Mucosa of descending colon (tissue), 3 donors: Measurements from ENCODE around the gene EIF4E1B. TPM values are rescaled to one million over a fixed set of nuclear protein-coding genes. Genes with fewer than 3 reads are reported as not detected.

ENCODE experiments used
- ATAC-seq: fragments of 200-7000 bp; cut with Tn5 transposase; one replicate; pipeline ENCODE4 v1.9.1; 2020; ENCODE audit warnings: mild to moderate bottlenecking, moderate library complexity
- DNase-seq, 3 donors: peaks; one replicate each; pipeline ENCODE4 v3.0.0-alpha.2; 2020
- H3K36me3 ChIP-seq: fragments of 200-600 bp; one replicate; pipeline ENCODE4 v1.8.0; 2021; ENCODE audit warnings: low read depth, mild to moderate bottlenecking
- H3K4me1 ChIP-seq: fragments of 200-600 bp; one replicate; pipeline ENCODE4 v1.8.0; 2021; ENCODE audit warnings: low read depth, mild to moderate bottlenecking
- H3K4me3 ChIP-seq: fragments of 200-600 bp; one replicate; pipeline ENCODE4 v1.8.0; 2021; ENCODE audit warnings: mild to moderate bottlenecking
- H3K9me3 ChIP-seq: fragments of 200-600 bp; one replicate; pipeline ENCODE4 v1.8.0; 2021; ENCODE audit warnings: mild to moderate bottlenecking
- intact Hi-C, 2 donors: fragments of 100-400 bp; cut with DNase I in 1 of 2; cut with micrococcal nuclease in 1 of 2; formaldehyde crosslinking; loops; one replicate each; pipeline versions ENCODE4 v1.11.0 to v1.11.1; 2022; cut with DNase I, micrococcal nuclease
- total RNA-seq, 3 donors: library from RNA; stranded (reverse); fragmentation: NEBNext Ultra II Directional in 2 of 3; extraction: Animal tissue kit (Norgen Biotek cat#: 25700) in 2 of 3; gene quantifications; one replicate each; pipeline versions ENCODE4 v1.2.1 to v1.2.4, GENCODE V29; 2021 to 2023
- TF ChIP-seq, protein P1 (sequence below): fragments of 200-600 bp; IDR thresholded peaks from one replicate; pipeline ENCODE4 v1.8.0; 2022; ENCODE audit warnings: antibody characterized with exemption, mild to moderate bottlenecking
- donor health status: DM: no; HTN: no; CAD: no; lungs with moderate emphysema.
- donor health status: DM: no; HTN: no; CAD: no.
- donor health status: DM: no; HTN: yes; CAD: no.

The EIF4E1B gene
- total RNA-seq, 3 donors from 2014 or later = not detected

DNA sequence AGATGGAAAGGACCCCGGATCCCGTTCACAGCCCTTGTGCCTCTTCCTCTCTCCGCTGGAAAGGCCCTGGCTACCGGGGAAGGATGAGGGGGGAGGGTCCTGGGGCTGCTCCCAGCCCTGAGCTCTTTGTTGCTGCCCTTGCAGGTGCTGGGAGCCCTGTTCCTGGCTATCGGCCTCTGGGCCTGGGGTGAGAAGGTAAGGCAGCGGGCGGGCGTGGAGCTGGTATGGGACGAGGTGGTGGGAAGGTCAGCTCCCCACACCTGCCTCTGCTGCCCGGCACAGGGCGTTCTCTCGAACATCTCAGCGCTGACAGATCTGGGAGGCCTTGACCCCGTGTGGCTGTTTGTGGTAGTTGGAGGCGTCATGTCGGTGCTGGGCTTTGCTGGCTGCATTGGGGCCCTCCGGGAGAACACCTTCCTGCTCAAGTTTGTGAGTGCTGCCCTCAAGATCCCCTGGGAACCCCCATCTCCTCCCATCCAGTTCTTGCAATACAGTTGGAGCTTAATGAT is 21.1 kb downstream of the EIF4E1B start:
- Histone ChIP-seq H3K4me3 (no peak overlapping the region), H3K9me3 (no peaks in the 10 kb centered on the region), H3K36me3 (no peaks in the 10 kb centered on the region), H3K4me1 (peaks cover 13% of the 10 kb centered on the region)
- ATAC-seq (no peak), DNase-seq (no peak)
- intact Hi-C loops = no loop called here
- TF ChIP-seq, protein P1, sequence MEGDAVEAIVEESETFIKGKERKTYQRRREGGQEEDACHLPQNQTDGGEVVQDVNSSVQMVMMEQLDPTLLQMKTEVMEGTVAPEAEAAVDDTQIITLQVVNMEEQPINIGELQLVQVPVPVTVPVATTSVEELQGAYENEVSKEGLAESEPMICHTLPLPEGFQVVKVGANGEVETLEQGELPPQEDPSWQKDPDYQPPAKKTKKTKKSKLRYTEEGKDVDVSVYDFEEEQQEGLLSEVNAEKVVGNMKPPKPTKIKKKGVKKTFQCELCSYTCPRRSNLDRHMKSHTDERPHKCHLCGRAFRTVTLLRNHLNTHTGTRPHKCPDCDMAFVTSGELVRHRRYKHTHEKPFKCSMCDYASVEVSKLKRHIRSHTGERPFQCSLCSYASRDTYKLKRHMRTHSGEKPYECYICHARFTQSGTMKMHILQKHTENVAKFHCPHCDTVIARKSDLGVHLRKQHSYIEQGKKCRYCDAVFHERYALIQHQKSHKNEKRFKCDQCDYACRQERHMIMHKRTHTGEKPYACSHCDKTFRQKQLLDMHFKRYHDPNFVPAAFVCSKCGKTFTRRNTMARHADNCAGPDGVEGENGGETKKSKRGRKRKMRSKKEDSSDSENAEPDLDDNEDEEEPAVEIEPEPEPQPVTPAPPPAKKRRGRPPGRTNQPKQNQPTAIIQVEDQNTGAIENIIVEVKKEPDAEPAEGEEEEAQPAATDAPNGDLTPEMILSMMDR = no peak

DNA sequence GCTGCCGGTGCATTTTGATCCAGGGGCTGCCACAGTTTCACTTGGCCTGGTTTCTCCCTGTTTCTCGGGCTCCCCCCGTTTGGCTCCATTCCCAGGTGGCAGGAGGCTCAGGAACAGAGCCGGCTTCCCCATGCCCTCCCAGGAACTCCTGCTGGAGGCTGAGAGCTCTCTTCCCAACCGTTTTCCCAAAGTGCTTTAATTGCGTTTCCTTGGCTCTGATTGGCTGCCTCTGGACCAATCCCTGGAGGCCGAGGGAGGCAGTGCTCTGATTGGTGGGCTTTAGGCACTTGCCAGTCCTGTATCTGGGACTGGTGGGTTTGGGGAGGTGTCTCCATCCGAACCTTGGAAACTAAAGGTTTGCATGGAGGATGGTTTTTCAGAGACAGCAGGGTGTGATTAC is 21.7 kb downstream of the EIF4E1B start:
- TF ChIP-seq, protein P1 = no peak
- Histone ChIP-seq H3K36me3 (no peaks in the 10 kb centered on the region), H3K9me3 (no peaks in the 10 kb centered on the region), H3K4me3 (no peak overlapping the region), H3K4me1 (peaks cover 11% of the 10 kb centered on the region)
- ATAC-seq (no peak), DNase-seq (no peak)
- intact Hi-C loops = no loop called here

GRCh38 chr5:176653401-176654385 is 23.2 kb downstream of the EIF4E1B start:
- peaks cover 9% of the 10 kb centered on the region for H3K4me1 ChIP-seq
- no peaks in the 10 kb centered on the region for H3K9me3 ChIP-seq
- intact Hi-C loops = no loop called here
- no peaks in the 10 kb centered on the region for H3K36me3 ChIP-seq
- no peak overlapping the region for H3K4me3 ChIP-seq
- TF ChIP-seq, protein P1 = no peak
- no peak for DNase-seq
- ATAC-seq = peak; percentile 46

- no peak for ATAC-seq
- no peaks in the 10 kb centered on the region for H3K9me3 ChIP-seq
- H3K36me3 ChIP-seq = no peaks in the 10 kb centered on the region
- intact Hi-C loops = no loop called here
- H3K4me1 ChIP-seq = peaks cover 10% of the 10 kb centered on the region
- TF ChIP-seq, protein P1 = no peak
- no peak overlapping the region for H3K4me3 ChIP-seq
- no peak for DNase-seq
These were observed 24.4 kb downstream of the EIF4E1B start for GRCh38 chr5:176654856-176655255.

DNA sequence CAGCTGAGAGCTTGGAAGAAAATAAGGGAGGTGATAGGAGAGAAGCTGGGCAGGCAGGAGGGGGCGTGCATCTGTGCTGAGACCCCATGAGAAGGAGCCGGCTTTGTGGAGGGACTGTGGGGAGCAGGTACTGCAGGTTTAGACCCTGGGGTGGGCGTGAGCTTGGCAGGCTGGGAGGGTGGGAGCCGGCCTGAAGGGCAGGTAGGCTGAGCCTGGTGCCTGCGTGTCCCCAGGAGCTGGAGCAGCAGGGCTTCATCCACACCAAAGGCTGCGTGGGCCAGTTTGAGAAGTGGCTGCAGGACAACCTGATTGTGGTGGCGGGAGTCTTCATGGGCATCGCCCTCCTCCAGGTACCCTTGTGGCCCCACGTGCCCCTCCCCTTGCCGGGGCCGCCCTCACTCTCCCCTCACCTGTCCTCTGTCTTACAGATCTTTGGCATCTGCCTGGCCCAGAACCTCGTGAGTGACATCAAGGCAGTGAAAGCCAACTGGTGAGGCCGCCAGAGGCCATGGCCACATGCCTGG is 26.1 kb downstream of the EIF4E1B start:
- Histone ChIP-seq H3K36me3 (no peaks in the 10 kb centered on the region), H3K9me3 (no peaks in the 10 kb centered on the region), H3K4me1 (peaks cover 13% of the 10 kb centered on the region), H3K4me3 (no peak overlapping the region)
- DNase-seq (no peak), ATAC-seq (no peak)
- TF ChIP-seq, protein P1 = no peak
- intact Hi-C loops = no loop called here
